GM12878 (cell line): Measurements from ENCODE around the gene HEBP1. TPM values are rescaled to one million over a fixed set of nuclear protein-coding genes. Genes with fewer than 3 reads are reported as not detected.

Source experiments
- ATAC-seq: fragments of 200-7000 bp; cut with Tn5 transposase; 3 replicates; pipeline ENCODE4 v1.9.1; 2020; ENCODE audit warnings: mild to moderate bottlenecking, moderate library complexity
- BruUV-seq: library from RNA; stranded (reverse); fragments of 400-500 nt; replicated peaks from 2 replicates; lab custom pipeline; 2021; lab: Mats Ljungman, UMichigan
- CTCF ChIA-PET: fragments of 300-600 bp; sonication (Branson Sonifier 250); formaldehyde crosslinking; extraction: SDS; loops from one replicate; lab custom pipeline; 2021; ENCODE audit warnings: inconsistent platforms; lab: Yijun Ruan, JAX
- POLR2A ChIA-PET: fragments of 350-600 bp; formaldehyde crosslinking; extraction: SDS; loops from one replicate; lab custom pipeline; 2021; ENCODE audit warnings: inconsistent platforms; lab: Charles Lee
- RAD21 ChIA-PET: fragments of 300-600 bp; sonication (Branson Sonifier 250); formaldehyde crosslinking; loops from one replicate; lab custom pipeline; 2023; ENCODE audit warnings: antibody characterized with exemption; ENCODE audit not compliant: unreplicated experiment; lab: Charles Lee
- SMC1A ChIA-PET: fragments of 300-600 bp; sonication (Branson Sonifier 250); formaldehyde crosslinking; loops from one replicate; lab custom pipeline; 2023; ENCODE audit not compliant: unreplicated experiment, uncharacterized antibody; lab: Charles Lee
- DNase-seq: peaks from one replicate; pipeline ENCODE4 v3.0.0-alpha.2; 2011; ENCODE audit warnings: low read depth, low spot score
- FAIRE-seq: peaks from 3 replicates; lab custom pipeline; 2011; peaks lifted over from hg19 to GRCh38; lab: Jason Lieb, UNC
- H2AFZ ChIP-seq: 2 replicates; pipeline ENCODE4 v1.6.0; 2011; ENCODE audit warnings: low read depth, low read length, control low read depth; ENCODE audit not compliant: control insufficient read depth
- H3K27ac ChIP-seq: 2 replicates; pipeline ENCODE4 v1.5.1; 2011; ENCODE audit warnings: control low read depth; ENCODE audit not compliant: control insufficient read depth, insufficient read depth
- H3K27me3 ChIP-seq, 2 experiments: replicated peaks in 1 of 2; 2 replicates each; pipeline versions ENCODE4 v1.6.0 to v1.6.1; 2011; ENCODE audit warnings: low read length in 1 of 2; ENCODE audit not compliant: control insufficient read depth in 2 of 2, insufficient read depth in 2 of 2
- H3K36me3 ChIP-seq, 2 experiments: 2 replicates each; pipeline ENCODE4 v1.5.1; 2011; ENCODE audit warnings: low read length in 1 of 2; ENCODE audit not compliant: control insufficient read depth in 2 of 2, insufficient read depth in 2 of 2
- H3K4me1 ChIP-seq: 2 replicates; pipeline ENCODE4 v1.6.1; 2011; ENCODE audit warnings: mild to moderate bottlenecking, low read length, moderate library complexity, mixed read lengths; ENCODE audit not compliant: control insufficient read depth, insufficient read depth
- H3K4me2 ChIP-seq: 2 replicates; pipeline ENCODE4 v1.6.0; 2011; ENCODE audit warnings: control low read depth; ENCODE audit not compliant: control insufficient read depth, insufficient read depth
- H3K4me3 ChIP-seq: fragments of 200-600 bp; sonication (generic); 2 replicates; pipeline ENCODE4 v1.5.1; 2016
- H3K79me2 ChIP-seq: 2 replicates; pipeline ENCODE4 v1.6.0; 2011; ENCODE audit warnings: low read length; ENCODE audit not compliant: control insufficient read depth, insufficient read depth
- H3K9ac ChIP-seq: 2 replicates; pipeline ENCODE4 v1.8.0; 2011; ENCODE audit warnings: low read length, control low read depth, mixed read lengths; ENCODE audit not compliant: control insufficient read depth, insufficient read depth
- H3K9me3 ChIP-seq: replicated peaks from 3 replicates; pipeline ENCODE4 v1.5.1; 2011; ENCODE audit warnings: mild to moderate bottlenecking, low read length; ENCODE audit not compliant: control insufficient read depth, insufficient read depth
- H4K20me1 ChIP-seq: 2 replicates; pipeline ENCODE4 v1.6.0; 2011; ENCODE audit not compliant: control insufficient read depth, insufficient read depth
- BHLHE40 ChIP-seq, 2 experiments: fragments of 450-650 bp in 1 of 2; IDR thresholded peaks; 2 replicates each; pipeline ENCODE4 v1.6.1; 2011 to 2017; ENCODE audit warnings: low read depth in 2 of 2, borderline replicate concordance in 1 of 2, improper control_type of control experiment in 1 of 2, low read length in 1 of 2, mild to moderate bottlenecking in 1 of 2
- EGR1 ChIP-seq, 2 experiments: IDR thresholded peaks; 1 replicate in 1 of 2; 2 replicates in 1 of 2; pipeline ENCODE4 v1.6.1; 2011 to 2012; ENCODE audit warnings: low read depth in 2 of 2, low read length in 2 of 2, borderline replicate concordance in 1 of 2, mild to moderate bottlenecking in 1 of 2, moderate library complexity in 1 of 2
- EZH2 ChIP-seq: IDR thresholded peaks from 2 replicates; pipeline ENCODE4 v1.6.1; 2012; ENCODE audit warnings: low read depth, mild to moderate bottlenecking, control low read depth, inconsistent platforms, low read length, borderline replicate concordance; ENCODE audit not compliant: control insufficient read depth
- IRF4 ChIP-seq: IDR thresholded peaks from 2 replicates; pipeline ENCODE4 v1.6.1; 2011; ENCODE audit warnings: low read depth, low read length
- KDM1A ChIP-seq: fragments of 200-600 bp; sonication (generic); IDR thresholded peaks from 2 replicates; pipeline ENCODE4 v1.6.1; 2016; ENCODE audit warnings: borderline replicate concordance
- LARP7 ChIP-seq: fragments of 450-650 bp; IDR thresholded peaks from 2 replicates; pipeline ENCODE4 v1.6.1; 2017; ENCODE audit warnings: mild to moderate bottlenecking
- NFXL1 ChIP-seq: fragments of 450-650 bp; IDR thresholded peaks from 2 replicates; pipeline ENCODE4 v1.6.1; 2017; ENCODE audit warnings: antibody characterized with exemption, mild to moderate bottlenecking, borderline replicate concordance
- NR2C2 ChIP-seq: IDR thresholded peaks from 2 replicates; pipeline ENCODE4 v1.6.1; 2011; ENCODE audit warnings: borderline replicate concordance, low read depth; ENCODE audit not compliant: control insufficient read depth, insufficient read length
- RFX5 ChIP-seq: IDR thresholded peaks from 2 replicates; pipeline ENCODE4 v1.6.1; 2011; ENCODE audit warnings: low read depth, low read length, improper control_type of control experiment
- SMAD5 ChIP-seq: IDR thresholded peaks from 2 replicates; pipeline ENCODE4 v1.6.1; 2016; ENCODE audit warnings: antibody characterized with exemption, low read depth
- SMC3 ChIP-seq: IDR thresholded peaks from 2 replicates; pipeline ENCODE4 v1.6.1; 2011; ENCODE audit warnings: low read length, improper control_type of control experiment, borderline replicate concordance
- SPI1 ChIP-seq: IDR thresholded peaks from 2 replicates; pipeline ENCODE4 v1.6.1; 2011; ENCODE audit warnings: low read depth, mild to moderate bottlenecking, low read length, moderate library complexity, borderline replicate concordance; ENCODE audit not compliant: insufficient read depth
- SRF ChIP-seq, 2 experiments: IDR thresholded peaks; 2 replicates each; pipeline ENCODE4 v1.6.1; 2011; ENCODE audit warnings: low read depth in 2 of 2, low read length in 2 of 2, mild to moderate bottlenecking in 1 of 2, moderate library complexity in 1 of 2
- WGBS: methylation state at CpG from one replicate; pipeline ENCODE4 v1.1.6; 2016; ENCODE audit warnings: low lambda C conversion rate; ENCODE audit not compliant: insufficient replicate concordance, insufficient coverage; ENCODE audit errors: missing lambda C conversion rate; 5-methylcytosine and 5-hydroxymethylcytosine counted together
- in situ Hi-C: fragments of 300-500 bp; cut with MboI; formaldehyde crosslinking; loops from 9 replicates; pipeline ENCODE4 v1.14.3; 2018; ENCODE audit warnings: mixed read lengths
- intact Hi-C: fragments of 100-400 bp; cut with micrococcal nuclease; formaldehyde crosslinking; loops from one replicate; pipeline ENCODE4 v1.14.2; 2022; ENCODE audit not compliant: unreplicated experiment
- polyA plus RNA-seq, 11 experiments: library from polyadenylated mRNA; depleted of rRNA in 4 of 11; unstranded in 6 of 11; stranded (reverse) in 5 of 11; fragments of >200 nt; fragmentation: Nextera tagmentation in 4 of 11; fragmentation: Illumina TruSeq in 1 of 11; extraction: Ambion mirVana in 4 of 11; extraction: Trizol in 1 of 11; gene quantifications; 1 replicate in 1 of 11; 2 replicates in 10 of 11; pipeline versions ENCODE4 v1.2.1 to v1.2.3, GENCODE V29; 2011 to 2016; ENCODE audit warnings: inconsistent platforms in 2 of 11, missing spikeins in 2 of 11, low read depth in 1 of 11
- total RNA-seq, 4 experiments: library from RNA; depleted of rRNA in 3 of 4; stranded (reverse); fragments of >200 nt in 3 of 4; fragmentation: Illumina TruSeq in 1 of 4; extraction: Trizol in 1 of 4; gene quantifications; 2 replicates each; pipeline versions ENCODE4 v1.2.1 to v1.2.3, GENCODE V29; 2013 to 2021
- TF ChIP-seq, protein P1 (sequence below): IDR thresholded peaks from 2 replicates; pipeline ENCODE4 v1.6.1; 2012; ENCODE audit warnings: low read depth, low read length, improper control_type of control experiment
- TF ChIP-seq, protein P2 (sequence below): IDR thresholded peaks from 2 replicates; pipeline ENCODE4 v1.6.1; 2011; ENCODE audit warnings: borderline replicate concordance, low read depth, mild to moderate bottlenecking, moderate library complexity, mixed read lengths, low read length; ENCODE audit not compliant: insufficient read depth; ENCODE audit errors: extremely low read length

The HEBP1 gene
- total and polyA plus RNA-seq, 10 of the 15 experiments (the other 5 are each of a cell fraction or from before 2014, with no cell fraction given) = 0.07 to 0.32 (median 0.18) TPM; not detected in 5

GRCh38 chr12:13022851-13023271 is 22.8 kb upstream of the HEBP1 start:
- no peaks in the 10 kb centered on the region for H4K20me1 ChIP-seq
- no peaks in the 10 kb centered on the region for H3K79me2 ChIP-seq
- H3K4me2 ChIP-seq = no peak overlapping the region
- no peaks in the 10 kb centered on the region for H3K4me1 ChIP-seq
- no peaks in the 10 kb centered on the region for H3K9me3 ChIP-seq
- TF ChIP-seq SRF (IDR thresholded peaks at IDR 0.05; ENCODE audit: low read depth in 2 of 2, low read length in 2 of 2) = no peak
- no peak for TF ChIP-seq LARP7
- no peak for TF ChIP-seq SPI1
- no peak for TF ChIP-seq RFX5
- no peak for TF ChIP-seq NR2C2
- TF ChIP-seq EZH2 = no peak
- no TSS peak for BruUV-seq
- no peaks in the 10 kb centered on the region for H3K36me3 ChIP-seq
- no peak overlapping the region for H3K9ac ChIP-seq
- ChIA-PET CTCF (no interaction called here), SMC1A (no interaction called here), POLR2A (no interaction called here), RAD21 (no interaction called here)
- H3K4me3 ChIP-seq = no peak overlapping the region
- FAIRE-seq (no peak), DNase-seq (no peak), ATAC-seq (no peak)
- H3K27ac ChIP-seq = no peak overlapping the region
- intact Hi-C loops = no loop called here
- H3K27me3 ChIP-seq = peaks cover 2 to 3% of the 10 kb centered on the region in 2 experiments; a peak in 2 of 4 replicates
- no peak overlapping the region for H2AFZ ChIP-seq
- WGBS = 37% methylated on average over 6 of the region's 6 CpGs
- in situ Hi-C loops = no loop called here

DNA sequence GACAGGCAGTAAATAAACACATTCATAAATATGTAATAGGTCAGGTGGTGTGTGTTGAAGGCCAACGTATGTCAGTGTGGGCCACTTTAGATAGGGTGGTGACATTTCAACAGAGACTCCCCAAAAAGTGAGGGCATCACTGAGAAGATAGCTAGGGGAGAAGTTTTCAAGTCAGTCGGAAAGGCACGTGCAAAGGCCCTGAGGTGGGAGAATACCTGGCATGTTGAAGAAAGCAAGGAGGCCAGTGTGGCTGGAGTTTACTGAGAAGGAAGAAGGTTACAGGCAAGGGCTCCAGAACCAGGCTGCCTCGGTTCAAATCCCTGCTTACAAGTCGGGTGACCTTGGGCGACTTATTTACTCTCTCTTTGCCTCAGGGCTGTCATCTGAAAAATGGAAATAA is 11.0 kb upstream of the HEBP1 start:
- POLR2A ChIA-PET = no interaction called here
- H3K9ac ChIP-seq = no peak overlapping the region
- FAIRE-seq (no peak), DNase-seq (no peak)
- in situ Hi-C loops = no loop called here
- no peaks in the 10 kb centered on the region for H3K4me1 ChIP-seq
- no peak for TF ChIP-seq KDM1A
- no peak for TF ChIP-seq SMAD5
- no peak for TF ChIP-seq EGR1 (IDR thresholded peaks at IDR 0.05; ENCODE audit: borderline replicate concordance in 1 of 2, low read depth in 2 of 2, low read length in 2 of 2)
- TF ChIP-seq, protein P1, sequence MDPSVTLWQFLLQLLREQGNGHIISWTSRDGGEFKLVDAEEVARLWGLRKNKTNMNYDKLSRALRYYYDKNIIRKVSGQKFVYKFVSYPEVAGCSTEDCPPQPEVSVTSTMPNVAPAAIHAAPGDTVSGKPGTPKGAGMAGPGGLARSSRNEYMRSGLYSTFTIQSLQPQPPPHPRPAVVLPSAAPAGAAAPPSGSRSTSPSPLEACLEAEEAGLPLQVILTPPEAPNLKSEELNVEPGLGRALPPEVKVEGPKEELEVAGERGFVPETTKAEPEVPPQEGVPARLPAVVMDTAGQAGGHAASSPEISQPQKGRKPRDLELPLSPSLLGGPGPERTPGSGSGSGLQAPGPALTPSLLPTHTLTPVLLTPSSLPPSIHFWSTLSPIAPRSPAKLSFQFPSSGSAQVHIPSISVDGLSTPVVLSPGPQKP = no peak
- TF ChIP-seq BHLHE40 (IDR thresholded peaks at IDR 0.05; ENCODE audit: borderline replicate concordance in 1 of 2, low read depth in 2 of 2, low read length in 1 of 2) = no peak
- no peak for TF ChIP-seq IRF4
- TF ChIP-seq NFXL1 = no peak
- no peak for TF ChIP-seq SMC3
- TF ChIP-seq, protein P2, sequence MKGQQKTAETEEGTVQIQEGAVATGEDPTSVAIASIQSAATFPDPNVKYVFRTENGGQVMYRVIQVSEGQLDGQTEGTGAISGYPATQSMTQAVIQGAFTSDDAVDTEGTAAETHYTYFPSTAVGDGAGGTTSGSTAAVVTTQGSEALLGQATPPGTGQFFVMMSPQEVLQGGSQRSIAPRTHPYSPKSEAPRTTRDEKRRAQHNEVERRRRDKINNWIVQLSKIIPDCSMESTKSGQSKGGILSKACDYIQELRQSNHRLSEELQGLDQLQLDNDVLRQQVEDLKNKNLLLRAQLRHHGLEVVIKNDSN = no peak
- TF ChIP-seq, all 136 proteins: peak for 0
- ATAC-seq = no peak
- Histone ChIP-seq H2AFZ (no peak overlapping the region), H3K27ac (no peak overlapping the region), H3K4me3 (no peak overlapping the region), H3K9me3 (no peaks in the 10 kb centered on the region), H3K79me2 (no peaks in the 10 kb centered on the region), H4K20me1 (no peaks in the 10 kb centered on the region), H3K36me3 (no peaks in the 10 kb centered on the region), H3K4me2 (no peak overlapping the region), H3K27me3 (peaks cover 0 to 2% of the 10 kb centered on the region in 2 experiments; a peak in 3 of 4 replicates)
- intact Hi-C loops = no loop called here
- BruUV-seq = no TSS peak
- ChIA-PET RAD21 (no interaction called here), SMC1A (no interaction called here), CTCF (no interaction called here)
- 42% methylated on average over 6 of the region's 6 CpGs for WGBS
